ENCODE data around the gene CDCP1.
A peak's percentile ranks its signal among the peaks of the same experiment; 100 is the strongest.

The CDCP1 gene

DNA sequence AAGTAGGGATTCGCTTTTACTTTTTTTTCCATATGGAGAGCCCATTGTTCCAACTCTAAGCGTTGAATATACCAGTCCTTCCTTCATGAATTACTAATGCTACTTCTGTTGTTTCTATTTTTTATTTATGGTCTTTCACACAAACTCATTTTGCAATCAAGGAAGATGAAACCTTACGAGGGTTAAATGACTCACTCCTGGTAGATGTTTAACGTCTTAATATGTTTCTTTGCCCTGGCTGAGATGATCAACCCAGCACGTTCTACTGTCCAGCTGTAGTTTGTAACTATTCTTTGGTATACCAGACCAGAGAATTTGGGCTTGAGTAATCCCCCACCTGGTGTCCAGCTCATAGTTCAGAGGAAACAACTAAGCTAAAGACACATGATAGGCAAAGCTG lies 23.1 kb downstream of the CDCP1 start:
- DNase-seq (ENCODE audit: low read depth), result peak; percentile 92

DNA sequence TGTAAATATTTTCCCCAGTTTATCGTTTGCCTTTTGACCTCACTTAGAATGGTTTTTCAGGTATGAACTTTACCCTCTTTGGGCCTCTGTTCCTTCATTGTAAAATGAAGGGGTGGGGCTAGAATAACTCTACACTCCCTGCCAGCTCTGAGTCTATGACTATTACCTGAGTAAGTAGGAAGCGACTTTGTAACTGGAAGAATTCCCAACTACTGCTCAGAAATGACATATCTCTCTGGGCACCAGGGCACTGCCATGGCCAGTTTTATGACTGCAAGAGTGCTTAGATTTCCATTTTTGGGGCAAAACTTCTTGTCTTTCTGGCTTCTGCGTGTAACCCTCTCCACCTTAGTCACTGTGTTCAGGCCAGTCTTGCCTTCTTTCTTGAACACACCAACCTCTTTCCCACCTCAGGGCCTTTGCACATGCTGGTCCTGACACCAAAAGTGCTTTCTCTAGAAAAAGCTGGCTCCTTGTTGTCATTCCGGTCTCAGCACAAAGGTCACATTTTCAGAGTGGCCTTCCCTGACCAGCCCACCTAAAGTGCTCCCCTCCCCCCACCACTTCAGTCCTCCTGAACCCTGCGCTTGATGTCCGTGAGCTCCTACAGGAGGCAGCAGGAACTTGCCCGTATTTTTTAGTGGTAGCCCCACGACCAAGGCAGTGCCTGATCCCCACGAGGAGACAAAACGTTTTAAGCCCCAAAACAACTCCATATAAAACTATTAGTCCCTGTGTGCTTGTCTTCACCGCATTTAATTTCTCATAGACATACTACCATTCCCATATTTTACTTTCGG lies 25.6 kb downstream of the CDCP1 start:
- no peak for DNase-seq (ENCODE audit: low read depth)
- H3K4me3 ChIP-seq (ENCODE audit: low read depth, low read length), result no peak overlapping the region

More for the DNA sequence above, 23.1 kb downstream of the CDCP1 start:
- no peak overlapping the region for H3K4me3 ChIP-seq (ENCODE audit: low read depth, low read length)

DNA sequence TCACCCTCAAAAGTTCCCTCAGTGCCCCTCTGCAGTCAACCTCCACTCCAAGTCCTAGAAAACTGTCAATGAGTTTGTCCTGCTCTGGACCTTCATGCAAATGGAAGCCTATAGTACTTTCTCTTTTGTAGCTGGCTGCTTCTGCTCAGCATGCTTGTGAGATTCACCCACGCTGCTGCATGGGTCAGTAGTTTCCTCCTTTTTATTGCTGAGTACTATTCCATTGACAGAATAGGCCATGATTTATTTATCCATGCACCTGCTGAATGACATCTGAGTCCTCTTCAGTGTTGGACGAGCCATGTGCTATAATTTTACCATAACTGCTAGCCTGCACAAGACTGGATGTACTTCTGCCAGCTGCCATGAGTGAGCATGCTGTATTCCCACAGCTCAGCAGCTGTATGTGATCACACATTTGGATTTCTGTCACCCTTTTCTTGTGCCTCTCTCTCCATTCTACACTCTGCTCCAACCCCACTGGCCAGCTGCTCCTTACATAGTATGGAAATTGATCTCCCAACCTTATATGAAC lies 26.3 kb downstream of the CDCP1 start:
- H3K4me3 ChIP-seq (ENCODE audit: low read depth, low read length), result no peak overlapping the region
- DNase-seq (ENCODE audit: low read depth), result no peak

DNA sequence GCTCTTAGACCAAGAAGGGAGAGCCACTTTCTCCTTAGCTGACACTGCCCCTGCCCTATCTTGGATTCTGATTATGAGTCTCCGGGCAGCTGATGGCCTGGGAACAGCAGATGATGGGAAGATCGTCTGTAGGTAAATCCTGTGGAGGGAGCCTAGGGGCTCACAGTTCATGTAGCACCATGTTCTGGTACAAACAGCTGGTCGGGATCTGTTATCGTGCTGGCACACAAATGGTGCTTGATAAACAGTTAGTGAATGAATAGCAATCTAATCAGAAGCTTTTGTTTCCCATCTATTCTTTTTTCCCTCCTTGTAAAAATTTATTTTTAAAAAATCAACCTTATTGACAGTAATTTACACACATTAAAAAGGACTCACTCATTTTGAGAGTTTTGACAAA lies 26.8 kb downstream of the CDCP1 start:
- DNase-seq (ENCODE audit: low read depth), result no peak
- no peak overlapping the region for H3K4me3 ChIP-seq (ENCODE audit: low read depth, low read length)

DNA sequence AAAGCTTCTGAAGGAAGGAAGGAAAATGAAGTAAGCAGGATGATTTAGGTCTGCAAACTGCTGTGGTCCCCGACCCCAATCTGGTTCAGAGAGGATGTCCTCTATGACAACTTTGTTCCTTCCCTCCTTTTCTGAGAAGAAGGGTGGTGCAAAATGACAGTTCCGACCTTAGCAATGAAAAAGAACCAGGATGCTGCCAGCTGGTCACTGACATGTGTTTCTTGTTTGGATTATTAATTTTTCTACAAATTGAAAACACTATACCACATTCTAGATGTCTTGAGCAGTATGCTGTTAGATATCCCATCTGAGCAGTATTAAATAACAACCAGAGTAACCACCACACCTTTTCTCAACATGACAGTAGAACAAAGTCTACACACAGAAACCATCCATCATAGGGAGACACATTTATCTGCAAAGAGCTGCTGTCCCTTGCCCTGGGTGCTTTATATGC lies 27.5 kb downstream of the CDCP1 start:
- no peak overlapping the region for H3K4me3 ChIP-seq (ENCODE audit: low read depth, low read length)
- no peak for DNase-seq (ENCODE audit: low read depth)

DNA sequence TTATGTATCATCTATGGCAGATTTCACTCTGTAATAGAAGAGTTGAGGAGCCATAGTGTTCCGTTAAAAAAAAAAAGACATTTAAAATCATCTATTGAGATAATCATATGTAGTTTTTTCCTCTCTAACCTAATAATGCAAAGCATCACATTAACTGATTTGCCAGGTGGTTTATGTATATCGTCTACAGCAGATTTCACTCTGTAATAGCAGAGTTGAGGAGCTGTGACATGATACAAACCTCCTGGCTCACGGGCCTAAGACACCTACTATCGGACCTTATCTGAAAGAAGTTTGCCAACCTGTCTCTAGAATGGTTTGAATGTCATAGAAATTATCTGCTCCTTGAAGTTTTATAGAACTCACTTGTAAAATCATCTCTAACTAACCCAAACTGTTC lies 29.8 kb downstream of the CDCP1 start:
- no peak for DNase-seq (ENCODE audit: low read depth)
- H3K4me3 ChIP-seq (ENCODE audit: low read depth, low read length), result no peak overlapping the region

DNA sequence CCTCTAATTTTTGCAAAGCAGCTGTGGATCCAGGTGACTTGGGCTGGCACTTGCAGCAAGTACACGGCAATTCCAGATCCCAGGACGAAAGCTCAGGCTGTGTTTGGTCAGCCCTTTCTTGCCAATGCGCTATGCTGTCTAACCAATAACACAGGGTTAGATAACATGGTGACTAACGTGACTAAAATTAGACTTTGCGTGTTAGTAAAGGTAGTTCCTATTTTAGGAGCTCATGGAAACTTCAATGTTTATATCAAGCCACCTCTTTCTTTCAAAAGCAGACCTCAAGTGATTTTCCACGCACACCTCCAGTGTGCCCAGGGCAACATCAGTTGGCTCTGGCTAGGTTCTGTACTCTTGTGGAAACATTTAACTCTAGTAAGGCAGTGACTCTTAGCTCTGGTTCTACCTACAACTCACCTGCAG lies 32.5 kb downstream of the CDCP1 start:
- H3K4me3 ChIP-seq (ENCODE audit: low read depth, low read length), result no peak overlapping the region
- no peak for DNase-seq (ENCODE audit: low read depth)

DNA sequence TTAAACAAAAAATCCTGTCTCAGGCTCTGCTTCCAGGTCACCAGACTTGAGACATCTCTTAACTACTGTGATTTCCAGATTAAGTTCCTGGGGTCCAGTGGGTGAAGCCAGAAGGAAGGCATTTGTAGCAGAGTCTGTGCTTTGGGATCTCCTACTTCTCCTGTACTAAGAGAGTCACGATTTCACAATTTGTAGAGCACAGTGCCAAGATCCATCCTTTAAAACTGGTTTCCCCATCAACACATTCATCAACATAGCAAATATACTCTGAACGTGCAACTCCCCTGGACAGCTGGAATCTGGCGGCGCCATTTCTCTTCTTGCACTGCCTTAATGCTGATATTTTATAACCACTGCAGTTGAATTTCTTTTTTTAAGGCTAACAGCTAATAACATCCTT lies 33.2 kb downstream of the CDCP1 start:
- no peak overlapping the region for H3K4me3 ChIP-seq (ENCODE audit: low read depth, low read length)

DNA sequence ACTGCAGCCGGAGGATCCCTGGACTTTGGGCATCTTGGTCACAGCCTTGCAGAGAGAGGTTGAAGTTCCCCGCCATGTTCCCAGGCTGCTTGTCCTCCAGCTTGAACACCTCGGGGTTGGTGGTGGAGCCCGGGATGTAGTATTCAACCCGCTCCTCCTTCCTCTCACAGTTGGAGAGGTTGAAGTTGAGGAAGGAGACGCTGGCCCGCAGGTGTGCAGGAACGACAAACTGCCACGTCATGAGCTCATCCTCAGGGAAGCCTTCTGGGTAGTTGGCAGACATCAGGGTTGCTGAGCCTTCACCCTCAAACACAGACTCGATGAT lies 35.7 kb downstream of the CDCP1 start:
- H3K4me3 ChIP-seq (ENCODE audit: low read depth, low read length), result no peak overlapping the region
- DNase-seq (ENCODE audit: low read depth), result no peak

More for the DNA sequence above, 33.2 kb downstream of the CDCP1 start:
- peak; percentile 85 for DNase-seq (ENCODE audit: low read depth)

DNA sequence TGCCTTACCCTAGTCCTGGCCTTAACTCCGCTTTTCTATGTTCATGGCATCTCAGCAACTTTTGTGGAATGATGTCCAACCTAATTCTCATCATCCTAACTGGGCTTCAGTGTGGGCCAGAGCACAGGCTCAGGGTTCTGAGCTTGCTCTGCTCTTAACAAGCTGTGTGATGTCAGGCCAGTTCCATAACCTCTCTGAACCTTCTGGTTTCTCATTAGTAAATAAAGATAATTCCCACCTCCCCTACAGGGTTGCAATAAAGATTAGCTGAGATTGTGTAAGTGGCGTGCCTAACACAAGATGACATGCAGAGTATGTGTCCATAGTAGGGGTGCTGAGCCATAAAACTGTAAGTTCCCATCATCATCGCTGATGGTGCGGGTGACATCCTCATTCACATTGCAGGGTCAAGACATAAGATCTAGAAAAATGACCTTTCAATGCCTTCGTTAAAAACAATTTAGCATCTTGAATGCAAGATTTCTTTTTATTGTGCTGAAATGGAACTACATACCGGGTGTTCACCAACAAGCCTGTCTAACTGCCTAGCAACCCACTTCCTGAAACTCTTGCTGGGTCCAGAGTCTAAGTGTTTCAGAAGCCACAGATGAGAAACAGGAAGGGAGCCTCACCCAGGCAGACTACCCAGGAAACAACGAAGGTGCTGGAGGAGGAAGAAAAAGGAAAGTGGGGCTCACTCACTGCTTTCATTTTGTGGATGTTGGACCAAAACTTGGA lies 36.2 kb downstream of the CDCP1 start:
- H3K4me3 ChIP-seq (ENCODE audit: low read depth, low read length), result no peak overlapping the region
- DNase-seq (ENCODE audit: low read depth), result no peak

DNA sequence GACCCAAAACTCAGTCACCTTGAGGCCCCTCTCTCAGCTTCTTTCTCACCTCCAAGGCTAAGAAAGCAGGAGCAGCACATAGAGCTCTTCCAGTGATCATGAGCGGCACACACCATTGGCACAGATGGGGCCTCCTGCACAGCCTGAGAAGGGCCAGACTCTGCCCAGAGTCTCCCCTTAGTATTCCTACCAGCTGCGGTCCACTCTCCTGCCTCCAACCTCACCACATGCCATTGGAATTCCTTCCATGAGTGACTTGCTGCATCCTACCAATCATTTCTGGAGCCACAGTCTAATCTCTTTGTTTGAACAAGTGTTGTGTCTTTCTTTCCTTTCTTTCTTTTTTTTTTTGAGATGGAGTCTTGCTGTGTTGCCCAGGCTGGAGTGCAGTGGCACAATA lies 39.3 kb downstream of the CDCP1 start:
- no peak for DNase-seq (ENCODE audit: low read depth)
- H3K4me3 ChIP-seq (ENCODE audit: low read depth, low read length), result no peak overlapping the region

DNA sequence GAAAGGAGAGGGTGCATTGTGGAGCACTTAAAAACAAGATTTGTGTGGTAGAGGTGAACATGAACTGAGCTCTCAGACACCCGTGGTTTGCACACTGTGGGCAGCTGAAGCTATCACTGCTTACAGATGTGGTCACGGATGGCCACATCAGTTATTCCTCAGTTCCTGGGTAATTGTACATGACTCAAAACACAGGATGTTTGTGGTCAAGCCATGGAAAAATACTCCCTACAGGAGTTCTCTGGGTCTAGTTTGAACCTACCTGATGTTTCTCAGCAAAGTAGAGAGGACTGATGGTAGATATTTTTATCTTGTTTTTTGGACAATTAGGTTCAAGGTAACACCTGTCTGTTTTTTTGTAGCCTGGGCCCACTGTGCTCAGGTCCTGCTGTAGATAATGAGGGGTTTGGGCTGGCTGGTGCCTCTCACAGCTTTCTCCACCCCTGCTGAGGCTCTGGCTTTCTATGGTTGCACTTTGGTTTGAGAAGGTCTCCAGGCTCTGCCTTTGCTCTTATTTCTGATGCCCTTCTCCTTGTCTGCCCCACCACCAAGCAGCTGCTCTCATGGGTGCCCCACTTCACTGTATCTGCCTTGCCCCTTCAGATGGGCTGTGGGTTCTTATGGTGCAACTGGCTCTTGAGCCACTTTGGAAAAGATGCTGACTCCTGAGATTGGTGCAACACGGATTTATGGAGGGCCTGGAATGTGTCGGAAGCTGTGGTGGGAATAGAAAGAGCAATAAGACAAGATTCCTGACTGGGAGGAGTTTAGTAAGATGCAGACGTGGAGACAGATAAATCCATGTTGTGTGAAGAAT lies 40.1 kb downstream of the CDCP1 start:
- H3K4me3 ChIP-seq (ENCODE audit: low read depth, low read length), result no peak overlapping the region
- DNase-seq (ENCODE audit: low read depth), result peak; percentile 77

DNA sequence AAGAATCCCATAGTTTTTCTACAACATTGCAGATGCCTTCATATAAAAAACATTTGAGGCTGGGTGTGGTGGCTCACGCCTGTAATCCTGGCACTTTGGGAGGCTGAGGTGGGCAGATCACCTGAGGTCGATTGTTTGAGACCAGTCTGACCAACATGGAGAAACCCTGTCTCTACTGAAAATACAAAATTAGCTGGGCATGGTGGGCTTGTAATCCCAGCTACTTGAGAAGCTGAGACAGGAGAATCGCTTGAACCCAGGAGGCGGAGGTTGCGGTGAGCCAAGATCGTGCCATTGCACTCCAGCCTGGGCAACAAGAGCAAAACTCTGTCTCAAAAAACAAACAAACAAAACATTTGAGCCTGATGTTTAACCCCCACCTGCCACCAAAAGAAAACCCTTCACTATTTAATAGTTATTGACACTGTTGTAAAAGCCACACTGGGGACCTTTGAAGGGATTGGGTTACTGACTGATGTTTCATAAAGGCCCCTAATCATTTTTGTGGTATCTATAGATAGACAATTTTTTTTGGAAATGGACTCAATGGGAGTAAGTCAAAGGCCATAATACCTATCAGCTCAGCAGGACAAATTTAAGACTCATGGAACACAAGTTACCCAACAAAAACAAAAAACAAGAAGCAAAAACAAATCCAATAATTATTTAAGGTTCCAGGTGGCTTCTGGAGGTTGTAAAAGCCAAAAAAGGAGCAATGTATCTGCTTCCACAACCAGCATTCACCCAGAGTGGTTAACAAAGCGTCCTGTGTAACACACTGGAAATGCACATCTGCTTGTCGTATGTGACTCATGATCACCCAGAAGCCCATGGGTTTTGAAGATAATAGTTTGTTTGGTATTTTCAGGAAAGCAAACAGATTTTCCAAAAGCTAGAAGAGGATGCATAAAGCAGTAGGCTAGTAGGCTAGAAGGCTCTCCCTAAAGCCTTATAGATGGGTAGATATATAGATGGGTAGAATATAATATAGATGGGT lies 41.2 kb downstream of the CDCP1 start:
- no peak for DNase-seq (ENCODE audit: low read depth)
- H3K4me3 ChIP-seq (ENCODE audit: low read depth, low read length), result no peak overlapping the region

DNA sequence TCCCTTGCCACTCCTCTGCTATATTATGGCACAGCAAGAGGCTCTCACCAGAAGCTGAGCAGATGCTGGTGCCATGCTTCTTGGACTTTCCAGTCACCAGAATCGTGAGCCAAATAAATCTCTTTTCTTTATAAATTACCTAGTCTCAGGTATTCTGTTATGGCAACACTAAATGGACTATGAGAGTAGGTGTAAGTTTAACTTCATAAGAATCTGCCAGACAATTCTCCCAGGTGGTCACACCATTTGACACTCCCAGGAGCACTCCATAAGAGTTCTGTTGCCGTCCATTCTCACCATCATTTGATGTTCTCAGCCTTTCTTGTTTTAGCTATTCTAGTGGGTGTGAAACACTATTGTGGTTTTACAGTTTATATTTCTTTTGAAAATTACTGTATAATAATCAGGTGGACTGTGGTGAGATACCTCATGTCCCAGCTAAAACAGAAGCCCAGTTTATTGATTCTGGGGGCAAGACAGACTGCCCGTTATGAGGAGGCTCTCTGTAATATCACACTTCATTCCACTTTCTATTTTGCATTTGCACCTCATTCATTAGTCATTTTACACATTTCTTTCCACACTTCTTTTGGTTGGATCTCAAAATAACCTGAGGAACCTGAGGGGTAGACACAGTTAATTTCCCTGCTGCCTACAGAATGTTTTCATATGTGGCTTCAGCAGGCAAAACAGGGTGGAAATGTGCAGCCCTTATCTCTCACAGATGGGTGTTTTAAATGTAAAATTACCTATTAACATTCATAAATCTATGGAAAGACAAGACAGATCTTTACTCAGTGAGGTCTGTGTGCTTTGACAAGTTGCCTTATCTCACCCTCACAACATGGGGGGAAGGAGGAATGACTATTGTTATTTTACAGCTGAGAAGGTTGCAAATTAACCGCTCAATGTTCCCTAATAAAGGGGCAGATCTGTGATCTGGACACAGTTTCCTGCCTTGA lies 42.1 kb downstream of the CDCP1 start:
- no peak overlapping the region for H3K4me3 ChIP-seq (ENCODE audit: low read depth, low read length)
- no peak for DNase-seq (ENCODE audit: low read depth)

DNA sequence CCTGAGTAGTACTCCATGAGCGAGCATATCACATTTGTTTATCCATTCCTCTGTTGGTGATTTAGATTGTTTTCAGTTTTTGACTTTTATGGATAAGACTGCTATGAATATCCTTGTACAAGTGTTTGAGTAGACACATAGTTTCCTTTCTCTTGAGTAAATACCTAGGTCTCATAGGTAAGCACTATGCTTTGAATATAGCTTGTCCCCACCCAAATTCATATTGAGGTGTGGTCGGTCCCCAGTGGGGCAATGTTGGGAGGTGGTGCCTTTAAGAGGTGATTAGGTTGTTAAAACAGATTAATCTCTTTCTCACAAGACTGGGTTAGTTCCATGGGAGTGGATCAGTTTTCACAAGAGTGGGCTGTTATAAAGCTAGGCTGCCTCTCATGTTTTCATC lies 42.8 kb downstream of the CDCP1 start:
- DNase-seq (ENCODE audit: low read depth), result no peak
- no peak overlapping the region for H3K4me3 ChIP-seq (ENCODE audit: low read depth, low read length)

DNA sequence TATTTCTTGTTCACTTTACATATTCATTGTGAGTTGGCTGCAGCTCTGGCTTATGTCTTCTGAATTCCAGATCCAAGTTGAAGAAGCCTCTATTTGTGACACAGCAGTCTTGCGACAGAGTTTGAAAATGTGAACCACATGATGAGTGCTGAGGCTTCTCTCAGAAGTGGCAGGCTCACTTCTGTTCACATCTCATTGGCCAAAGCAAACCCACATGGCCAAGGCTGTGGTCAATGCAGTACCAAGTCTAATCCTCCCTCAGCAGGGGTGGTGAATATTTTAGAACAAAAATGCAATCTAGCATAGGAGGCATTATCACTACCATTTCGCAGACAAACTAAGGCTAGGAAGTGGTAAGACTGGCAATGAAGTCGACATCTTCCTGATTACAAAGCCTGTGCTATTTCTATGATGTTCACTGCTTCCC lies 45.2 kb downstream of the CDCP1 start:
- DNase-seq (ENCODE audit: low read depth), result peak; percentile 71

DNA sequence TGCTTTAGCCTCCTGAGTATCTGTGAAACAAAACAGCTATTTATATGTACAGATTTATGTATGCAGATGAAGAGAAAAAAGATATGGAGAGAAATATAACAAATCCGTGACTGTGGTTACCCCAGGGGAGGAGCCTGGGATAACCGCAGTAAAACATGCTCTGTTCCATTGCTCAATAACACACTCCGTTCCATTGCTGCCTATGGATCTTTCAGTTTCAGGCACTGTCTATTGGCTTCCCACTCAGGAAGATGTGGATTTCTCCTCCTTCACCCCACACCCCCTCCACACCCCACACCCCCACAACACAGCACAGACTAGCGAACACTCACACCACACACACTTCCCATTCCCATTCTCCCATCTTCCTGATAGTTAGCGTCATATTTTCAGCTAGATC lies 47.9 kb downstream of the CDCP1 start:
- DNase-seq (ENCODE audit: low read depth), result no peak
- H3K4me3 ChIP-seq (ENCODE audit: low read depth, low read length), result no peak overlapping the region

More for the DNA sequence above, 45.2 kb downstream of the CDCP1 start:
- H3K4me3 ChIP-seq (ENCODE audit: low read depth, low read length), result no peak overlapping the region

All from skeletal muscle cell (primary cell).